Measurements from ENCODE around the gene ALG10.

- no peak for TF ChIP-seq CTCF (IDR thresholded peaks at IDR 0.05 in 2 of 3, conservative IDR thresholded peaks at IDR 0.05 in 1 of 3; ENCODE audit: borderline replicate concordance in 1 of 3, insufficient read depth in 1 of 3, low read depth in 2 of 3, low read length in 2 of 3)
- no peak for TF ChIP-seq POLR2AphosphoS5 (IDR thresholded peaks at IDR 0.05; ENCODE audit: low read depth, low read length)
- TF ChIP-seq EZH2 (IDR thresholded peaks at IDR 0.05), result no peak
Observed at GRCh38 chr12:34054938-34055337, 32.6 kb downstream of the ALG10 start.
